ENCODE data around the gene KCNH2. TPM values are rescaled to one million over a fixed set of nuclear protein-coding genes. Genes with fewer than 3 reads are reported as not detected.

The KCNH2 gene
- total and polyA plus RNA-seq, 2 experiments from 2014 or later: 2.6 to 14.7 TPM

GRCh38 chr7:150940431-150941102, 37.6 kb downstream of the KCNH2 start (continued):
- TF ChIP-seq JUNB (IDR thresholded peaks at IDR 0.05; ENCODE audit: unreplicated experiment): no peak
- TF ChIP-seq CREB1 (CRISPR knock-in tag; IDR thresholded peaks at IDR 0.05; ENCODE audit: low read depth): no peak
- no peak for TF ChIP-seq CTCF (conservative IDR thresholded peaks at IDR 0.05; ENCODE audit: low read depth in 2 of 2)
- TF ChIP-seq EZH2phosphoT487 (IDR thresholded peaks at IDR 0.05; ENCODE audit: unreplicated experiment): no peak

GRCh38 chr7:150939466-150939865, 38.7 kb downstream of the KCNH2 start:
- Histone ChIP-seq H3K79me2 (replicated peaks; ENCODE audit: insufficient read depth) (no peaks in the 10 kb centered on the region), H3K27me3 (ENCODE audit: insufficient read depth) (no peaks in the 10 kb centered on the region), H3K4me2 (no peak overlapping the region), H3F3A (replicated peaks; ENCODE audit: low read depth) (no peaks in the 10 kb centered on the region), H3K9me2 (ENCODE audit: insufficient read depth) (no peaks in the 10 kb centered on the region), H3K4me3 (no peak overlapping the region), H3K27ac (ENCODE audit: low read depth) (no peak overlapping the region), H3K4me1 (ENCODE audit: insufficient read depth) (no peaks in the 10 kb centered on the region), H4K20me1 (replicated peaks; ENCODE audit: insufficient read depth) (no peaks in the 10 kb centered on the region), H3K36me3 (ENCODE audit: insufficient read depth) (no peaks in the 10 kb centered on the region), H2AFZ (no peak overlapping the region)
- DNase-seq (ENCODE audit: low spot score): no peak
- H3K4me1 Mint-ChIP-seq: peaks cover 9% of the 10 kb centered on the region
- no peak overlapping the region for H3K27ac Mint-ChIP-seq
- H3K36me3 Mint-ChIP-seq (ENCODE audit: low read depth): no peaks in the 10 kb centered on the region
- H3K9me3 Mint-ChIP-seq: no peaks in the 10 kb centered on the region
- ATAC-seq: no peak
- no peak overlapping the region for H3K4me3 Mint-ChIP-seq
- H3K27me3 Mint-ChIP-seq (ENCODE audit: insufficient read depth, low read depth, poor library complexity): peaks cover 13% of the 10 kb centered on the region
- TF ChIP-seq REST (IDR thresholded peaks at IDR 0.05; ENCODE audit: unreplicated experiment) (no peak), EZH2phosphoT487 (IDR thresholded peaks at IDR 0.05; ENCODE audit: unreplicated experiment) (no peak), POLR2AphosphoS5 (IDR thresholded peaks at IDR 0.05; ENCODE audit: low read depth) (no peak), NANOG (IDR thresholded peaks at IDR 0.05; ENCODE audit: borderline replicate concordance) (no peak), ETS1 (IDR thresholded peaks at IDR 0.05) (no peak), CREB1 (CRISPR knock-in tag; IDR thresholded peaks at IDR 0.05; ENCODE audit: low read depth) (no peak), STAT1 (IDR thresholded peaks at IDR 0.05; ENCODE audit: unreplicated experiment) (no peak), JUNB (IDR thresholded peaks at IDR 0.05; ENCODE audit: unreplicated experiment) (no peak)

Data from GM23338 (cell line).